SK-MEL-5 (cell line): Measurements from ENCODE around the gene SHANK1. TPM values are rescaled to one million over a fixed set of nuclear protein-coding genes. Genes with fewer than 3 reads are reported as not detected.

Source experiments
- DNase-seq: peaks from one replicate; pipeline ENCODE4 v3.0.0-alpha.2; 2016; ENCODE audit warnings: low read depth, low spot score
- in situ Hi-C: cut with HindIII; loops from 2 replicates; pipeline ENCODE4 v1.10.0; 2016; ENCODE audit warnings: low sequenced_read_pairs, high pct_unique_total_duplicates, low pct_unique_long_range_greater_than_20kb
- total RNA-seq: library from RNA; depleted of rRNA; stranded (reverse); fragments of >200 nt; shearing (Covaris generic); gene quantifications from 2 replicates; pipeline ENCODE4 v1.2.3, GENCODE V29; 2014

The SHANK1 gene
- total RNA-seq, 1 experiment from 2014 or later: 0.48 TPM

DNA sequence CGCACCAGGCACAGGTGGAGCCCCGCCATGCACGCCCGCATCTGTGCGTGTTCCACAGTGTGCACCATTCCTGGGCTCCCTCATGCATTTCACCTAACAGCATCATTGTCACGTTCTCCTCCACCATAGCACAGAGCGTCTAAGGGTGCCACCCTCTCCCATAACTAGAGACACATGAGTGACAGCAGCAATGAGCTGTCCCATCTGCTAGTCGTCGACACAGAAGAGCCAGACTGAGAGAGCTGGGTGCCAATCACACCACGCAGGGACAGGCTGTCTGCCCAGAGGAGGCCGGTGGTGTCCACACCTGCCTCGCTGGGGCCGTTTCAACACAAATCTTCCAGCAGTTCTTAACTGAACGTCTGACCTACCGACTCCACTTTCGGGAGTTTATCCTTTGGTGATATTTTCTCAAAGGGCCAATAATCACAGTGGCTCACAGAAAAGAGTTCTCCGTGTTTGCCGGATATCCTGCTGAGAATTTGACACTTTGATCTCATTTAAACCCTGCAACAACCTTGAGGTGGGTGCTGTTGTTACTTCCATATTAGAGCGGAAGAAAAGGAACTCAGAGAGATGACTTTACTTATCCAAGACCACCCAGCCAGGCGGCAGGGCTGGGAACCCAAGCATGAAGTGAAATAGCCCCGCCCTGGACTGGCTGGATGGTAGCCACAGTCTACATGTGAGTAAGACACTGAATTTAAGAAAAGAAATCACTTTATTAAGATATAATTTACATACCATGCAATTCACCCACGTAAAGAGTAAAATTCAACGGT is 19.7 kb upstream of the SHANK1 start:
- in situ Hi-C loops: no loop called here
- DNase-seq: no peak

DNA sequence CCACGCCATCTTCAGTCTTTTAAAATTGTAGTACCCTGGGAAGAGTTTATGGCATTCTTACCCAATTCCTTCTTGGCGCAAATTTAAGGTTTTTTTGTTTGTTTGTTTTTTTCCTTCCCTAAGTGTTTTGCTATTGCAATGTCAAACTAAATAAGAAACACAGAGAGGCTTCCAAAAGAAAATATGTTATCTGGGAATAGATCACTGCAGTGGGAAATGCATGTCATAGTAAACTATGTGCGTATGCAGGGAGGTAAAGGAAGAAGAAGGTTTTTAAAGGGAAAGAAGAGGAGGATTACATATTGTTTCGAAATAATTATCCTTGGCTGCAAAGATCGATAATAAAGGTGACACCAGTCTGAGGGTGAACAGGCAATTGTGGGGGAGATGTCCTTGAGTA is 16.7 kb upstream of the SHANK1 start:
- no peak for DNase-seq
- in situ Hi-C loops: no loop called here

DNA sequence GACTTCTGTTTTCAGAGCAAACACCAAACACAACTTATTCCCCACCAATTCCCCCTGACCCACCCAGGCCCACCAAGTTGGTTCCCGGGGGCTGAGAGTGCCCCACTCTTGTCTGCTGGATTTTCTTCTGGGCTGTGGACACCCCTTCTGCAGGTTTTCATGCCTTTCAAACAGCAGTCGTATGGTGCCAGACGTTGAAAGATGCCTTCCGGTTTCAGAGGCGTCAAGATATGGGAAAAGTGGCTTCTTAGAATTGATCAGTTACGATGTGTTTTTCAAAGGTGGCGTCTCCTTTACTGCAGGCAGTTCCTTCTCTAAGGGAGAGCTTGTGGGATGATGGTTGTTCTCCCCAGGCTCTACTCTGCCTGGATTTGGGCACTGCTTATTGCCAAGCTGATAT is 16.3 kb upstream of the SHANK1 start:
- in situ Hi-C loops: no loop called here
- no peak for DNase-seq

DNA sequence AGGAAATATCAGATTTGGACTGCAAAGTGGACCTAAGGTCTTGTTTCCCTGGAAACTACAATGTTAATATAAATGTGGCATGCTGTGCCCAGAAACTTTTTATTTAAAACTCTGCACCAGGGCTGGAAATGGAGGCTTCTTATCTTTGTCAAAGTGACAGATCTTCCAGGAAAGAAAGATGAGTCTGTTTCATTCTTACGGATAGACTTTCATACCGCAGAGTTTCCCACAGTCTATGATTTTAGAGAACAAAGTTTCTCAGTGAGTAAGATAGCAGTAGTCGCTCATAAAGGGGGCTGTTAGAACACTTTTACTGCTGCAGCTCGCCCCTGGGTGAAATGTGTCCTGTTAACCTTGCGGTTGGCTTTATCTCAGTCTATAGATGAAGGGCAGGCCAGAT is 10.3 kb upstream of the SHANK1 start:
- in situ Hi-C loops: no loop called here

DNA sequence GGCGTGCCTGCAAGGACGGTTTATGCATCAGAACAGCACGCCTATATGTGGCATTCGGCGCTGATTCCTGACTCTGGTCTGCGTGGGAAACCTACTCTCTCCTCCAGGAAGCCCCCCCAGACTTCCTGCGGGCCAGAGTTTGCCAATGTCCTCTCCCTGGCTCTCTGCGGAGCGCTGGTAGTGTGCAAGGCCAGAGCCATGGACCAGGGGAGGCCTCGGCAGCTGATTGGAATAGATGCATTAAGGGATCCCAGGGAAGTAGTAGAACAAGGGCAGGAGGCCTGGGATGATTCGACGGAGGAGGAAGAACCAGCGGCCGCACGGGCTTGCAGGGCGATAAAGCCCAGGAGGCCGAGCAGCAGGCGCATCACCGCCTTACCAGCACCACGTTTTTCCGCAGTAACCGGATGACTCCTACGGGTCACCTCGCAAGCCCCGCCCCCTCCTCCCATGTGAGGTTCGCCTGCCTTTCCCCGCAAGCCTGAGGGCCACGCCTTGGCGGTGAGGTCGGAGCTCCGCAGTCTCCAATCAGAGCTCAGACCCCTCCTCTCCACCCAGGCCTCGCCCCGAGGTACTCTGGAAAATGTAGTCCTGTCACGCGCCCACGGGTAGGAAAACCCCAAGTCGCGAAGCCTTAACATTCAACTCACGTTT is 8.6 kb upstream of the SHANK1 start:
- DNase-seq: no peak
- in situ Hi-C loops: no loop called here

More for the DNA sequence above, 10.3 kb upstream of the SHANK1 start:
- DNase-seq: no peak

DNA sequence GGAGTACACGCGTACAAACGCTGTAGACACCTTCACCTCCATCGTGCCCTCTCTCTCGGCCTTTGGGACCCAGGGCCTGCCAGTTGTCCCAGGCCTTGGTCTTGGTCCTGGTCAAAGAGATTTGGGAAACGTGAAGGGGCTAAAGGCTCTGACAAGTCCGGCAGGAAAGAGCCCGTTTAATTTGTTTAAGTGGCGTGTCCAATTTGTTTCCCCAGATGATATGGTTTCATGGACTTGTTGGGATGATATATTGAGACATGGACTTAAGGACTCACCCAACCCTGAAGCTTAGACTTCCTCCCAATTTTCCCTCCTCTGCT is 6.3 kb upstream of the SHANK1 start:
- DNase-seq: no peak
- in situ Hi-C loops: no loop called here

DNA sequence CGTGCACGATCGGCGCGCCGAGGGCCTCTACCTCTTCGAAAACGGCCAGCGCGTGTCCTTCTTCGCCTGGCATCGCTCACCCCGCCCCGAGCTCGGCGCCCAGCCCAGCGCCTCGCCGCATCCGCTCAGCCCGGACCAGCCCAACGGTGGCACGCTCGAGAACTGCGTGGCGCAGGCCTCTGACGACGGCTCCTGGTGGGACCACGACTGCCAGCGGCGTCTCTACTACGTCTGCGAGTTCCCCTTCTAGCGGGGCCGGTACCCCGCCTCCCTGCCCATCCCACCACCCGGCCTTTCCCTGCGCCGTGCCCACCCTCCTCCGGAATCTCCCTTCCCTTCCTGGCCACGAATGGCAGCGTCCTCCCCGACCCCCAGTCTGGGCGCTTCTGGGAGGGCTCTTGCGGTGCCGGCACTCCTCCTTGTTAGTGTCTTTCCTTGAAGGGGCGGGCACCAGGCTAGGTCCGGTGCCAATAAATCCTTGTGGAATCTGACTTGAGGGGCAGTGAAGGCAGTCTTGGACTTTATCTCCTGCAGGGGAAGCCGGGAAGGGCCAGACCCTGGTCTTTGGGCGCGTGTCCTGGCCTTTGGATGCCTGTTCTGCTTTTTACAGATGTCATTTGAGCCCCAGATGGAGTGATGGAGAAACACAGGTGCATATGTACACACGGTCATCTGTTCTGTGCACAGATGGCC is 5.8 kb upstream of the SHANK1 start:
- in situ Hi-C loops: no loop called here

DNA sequence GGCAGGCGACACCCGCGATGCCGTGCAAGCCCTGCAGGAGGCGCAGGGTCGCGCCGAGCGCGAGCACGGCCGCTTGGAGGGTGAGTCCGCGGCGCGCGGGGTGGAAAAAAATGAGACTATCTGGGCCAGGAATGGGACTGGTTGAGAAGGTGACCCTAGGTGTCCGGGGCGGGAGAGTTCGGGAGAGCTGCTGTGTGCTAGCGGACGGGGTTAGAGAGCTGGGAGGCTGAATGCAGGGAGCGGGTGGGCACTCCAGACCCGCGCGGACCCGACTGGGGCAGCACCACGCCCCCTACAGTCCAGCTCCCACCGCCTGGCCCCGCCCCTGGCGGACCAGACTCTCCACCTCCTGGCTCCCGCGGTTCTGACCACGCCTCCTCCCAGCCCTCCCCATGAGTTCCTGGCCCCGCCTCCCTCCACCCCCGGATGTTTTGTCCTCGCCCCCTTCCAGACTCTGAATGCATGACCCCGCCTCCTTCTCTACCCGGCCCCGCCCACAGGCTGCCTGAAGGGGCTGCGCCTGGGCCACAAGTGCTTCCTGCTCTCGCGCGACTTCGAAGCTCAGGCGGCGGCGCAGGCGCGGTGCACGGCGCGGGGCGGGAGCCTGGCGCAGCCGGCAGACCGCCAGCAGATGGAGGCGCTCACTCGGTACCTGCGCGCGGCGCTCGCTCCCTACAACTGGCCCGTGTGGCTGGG is 5.1 kb upstream of the SHANK1 start:
- peak; percentile 99 for DNase-seq
- in situ Hi-C loops: no loop called here

More for the DNA sequence above, 5.8 kb upstream of the SHANK1 start:
- no peak for DNase-seq

DNA sequence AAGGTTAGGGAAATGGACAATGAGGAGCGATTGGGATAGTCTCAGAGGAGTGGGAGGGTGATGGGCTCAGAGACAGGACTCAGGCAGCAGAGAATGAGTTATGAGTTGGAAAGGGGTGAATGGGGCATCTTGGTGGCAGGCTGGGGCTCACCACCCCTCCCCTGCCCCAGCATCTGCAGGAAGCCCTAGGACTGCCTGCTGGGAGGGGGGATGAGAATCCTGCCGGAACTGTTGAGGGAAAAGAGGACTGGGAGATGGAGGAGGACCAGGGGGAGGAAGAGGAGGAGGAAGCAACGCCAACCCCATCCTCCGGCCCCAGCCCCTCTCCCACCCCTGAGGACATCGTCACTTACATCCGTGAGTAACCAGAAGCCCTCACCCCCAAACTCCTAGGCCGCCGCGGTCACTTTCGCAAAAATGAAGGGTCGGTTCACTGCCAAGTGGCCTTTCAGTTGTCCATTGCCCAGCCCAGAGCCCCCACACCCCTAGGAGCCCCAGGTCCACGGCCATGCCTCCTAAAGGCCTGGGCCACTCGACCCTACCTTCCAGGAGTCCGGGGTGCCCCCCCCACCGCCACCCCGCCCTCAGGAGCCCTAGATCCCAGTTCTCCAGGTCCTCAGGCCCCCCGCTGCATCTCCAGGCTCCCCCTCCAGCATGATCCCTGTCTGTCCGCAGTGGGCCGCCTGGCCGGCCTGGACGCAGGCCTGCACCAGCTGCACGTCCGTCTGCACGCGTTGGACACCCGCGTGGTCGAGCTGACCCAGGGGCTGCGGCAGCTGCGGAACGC is 4.3 kb upstream of the SHANK1 start:
- no peak for DNase-seq
- in situ Hi-C loops: no loop called here

DNA sequence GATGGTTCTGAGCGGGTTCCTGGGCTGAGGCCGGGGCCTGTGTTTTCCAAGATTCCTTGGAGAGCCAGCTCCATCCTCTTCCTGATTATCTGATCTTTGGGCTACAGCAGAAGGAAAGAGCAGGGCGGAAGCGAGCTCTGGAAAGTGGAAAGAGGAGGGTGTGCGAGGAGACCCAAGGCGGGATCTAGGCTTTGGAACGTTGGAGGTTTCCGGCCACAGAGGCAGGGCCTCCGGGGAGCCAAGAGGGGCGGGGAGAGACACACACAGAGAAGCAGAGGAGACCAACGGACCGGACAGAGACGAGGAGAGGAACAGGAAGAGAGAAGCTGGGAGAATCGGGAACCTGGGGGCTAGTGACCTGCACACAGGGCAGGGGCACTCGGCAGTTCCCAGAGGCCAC is 3.5 kb upstream of the SHANK1 start, which contains the start of gene CLEC11A:
TSS of gene CLEC11A (plus strand) at position 296 of the 400 bp plus-strand sequence. CDS start 162 bp downstream, outside the sequence.
- in situ Hi-C loops: no loop called here
- no peak for DNase-seq

DNA sequence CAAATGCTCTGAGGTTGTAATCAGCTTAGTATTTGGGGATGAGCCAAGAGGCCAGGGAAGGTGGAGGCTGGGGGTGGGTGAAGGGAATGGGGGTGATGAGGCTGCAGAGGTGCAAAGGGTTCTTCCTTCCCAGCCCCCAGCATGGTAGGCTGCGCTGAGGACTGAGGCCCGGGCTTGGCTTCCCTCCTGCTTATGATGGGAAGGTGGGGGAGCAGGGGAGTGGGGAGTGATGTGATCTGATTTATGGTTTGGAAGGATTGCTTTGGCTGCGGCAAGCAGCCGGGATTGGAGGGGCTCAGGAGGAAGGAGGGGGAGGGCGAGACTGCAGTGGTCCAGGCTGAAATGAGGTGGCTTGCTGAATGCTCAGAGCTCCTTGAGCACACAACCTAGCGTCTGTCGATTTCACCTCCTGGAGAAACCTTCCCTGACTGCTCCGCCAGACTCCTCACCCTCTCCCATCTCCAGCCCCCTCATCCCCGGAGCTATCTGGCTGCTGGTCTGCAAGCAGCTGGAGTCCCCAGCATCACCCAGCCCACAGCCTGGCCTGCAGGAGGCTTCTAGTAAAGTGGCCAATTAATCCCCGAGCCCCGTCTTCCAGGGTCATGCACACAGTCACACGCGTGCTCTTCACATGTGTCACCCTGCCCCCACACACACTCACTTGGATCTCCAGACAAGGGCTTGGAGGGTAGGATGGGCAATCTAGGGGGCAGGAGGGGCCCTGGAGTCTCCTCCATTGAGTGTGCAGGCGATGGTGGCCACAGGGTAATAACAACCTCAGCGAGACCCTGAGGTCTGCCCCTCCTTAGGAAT is 2.8 kb upstream of the SHANK1 start:
- in situ Hi-C loops: no loop called here

DNA sequence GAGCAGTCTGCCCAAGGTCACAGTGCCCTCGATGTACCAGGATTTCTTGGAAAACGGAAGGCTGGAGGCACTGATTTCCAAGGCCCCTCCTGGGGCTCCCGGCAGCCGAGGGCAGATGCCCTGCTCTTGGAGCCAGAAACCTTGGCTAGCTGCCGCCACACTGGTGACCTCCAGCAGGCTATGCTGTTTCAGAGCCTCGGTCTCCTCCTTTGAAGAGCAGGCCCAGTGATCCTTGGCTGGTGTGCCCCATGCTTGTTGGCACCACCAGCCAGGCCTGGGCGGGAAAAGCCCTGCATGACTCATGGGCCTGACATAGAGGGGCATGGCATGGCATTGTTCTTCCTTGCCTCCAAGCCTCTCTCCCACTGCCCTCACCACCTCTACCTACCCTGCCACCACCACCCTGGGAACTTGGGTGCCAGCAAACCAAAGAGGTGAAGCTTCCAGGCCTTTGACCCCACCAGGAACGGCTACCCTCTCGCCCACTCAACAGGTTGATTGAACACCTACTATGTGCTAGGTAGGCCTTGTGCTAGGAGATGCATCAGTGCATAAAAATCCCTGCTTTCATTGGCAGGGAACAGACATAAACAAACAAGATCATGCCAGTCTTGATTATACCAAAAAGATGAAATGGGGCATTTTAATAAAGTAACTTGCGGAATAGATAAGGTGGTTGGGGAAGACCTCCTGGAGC is 2.0 kb upstream of the SHANK1 start:
- in situ Hi-C loops: no loop called here
- no peak for DNase-seq

More for the DNA sequence above, 2.8 kb upstream of the SHANK1 start:
- DNase-seq: no peak

DNA sequence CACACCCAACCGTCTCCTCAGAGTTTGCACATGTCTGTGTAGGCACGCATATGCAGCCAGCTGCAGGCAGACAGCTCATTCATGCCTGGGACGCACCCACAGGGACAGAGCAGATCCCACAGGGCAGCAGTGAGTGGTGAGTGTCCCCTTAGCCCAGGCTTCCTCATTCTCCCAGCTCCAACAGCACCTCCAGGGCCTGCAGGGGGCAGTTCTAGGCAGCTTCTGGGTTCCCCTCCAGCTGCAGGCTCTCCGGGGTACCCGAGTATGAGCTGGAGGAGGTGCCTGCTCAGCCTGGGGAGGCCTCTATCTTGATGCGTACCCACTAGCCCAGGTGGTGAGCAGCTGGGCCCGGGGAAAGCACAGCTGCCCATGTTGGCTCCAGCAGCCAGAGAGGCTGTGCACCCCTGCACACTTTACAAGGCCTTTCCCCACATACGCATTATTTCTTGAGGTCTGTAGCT is 1.3 kb upstream of the SHANK1 start:
- in situ Hi-C loops: no loop called here
- no peak for DNase-seq

DNA sequence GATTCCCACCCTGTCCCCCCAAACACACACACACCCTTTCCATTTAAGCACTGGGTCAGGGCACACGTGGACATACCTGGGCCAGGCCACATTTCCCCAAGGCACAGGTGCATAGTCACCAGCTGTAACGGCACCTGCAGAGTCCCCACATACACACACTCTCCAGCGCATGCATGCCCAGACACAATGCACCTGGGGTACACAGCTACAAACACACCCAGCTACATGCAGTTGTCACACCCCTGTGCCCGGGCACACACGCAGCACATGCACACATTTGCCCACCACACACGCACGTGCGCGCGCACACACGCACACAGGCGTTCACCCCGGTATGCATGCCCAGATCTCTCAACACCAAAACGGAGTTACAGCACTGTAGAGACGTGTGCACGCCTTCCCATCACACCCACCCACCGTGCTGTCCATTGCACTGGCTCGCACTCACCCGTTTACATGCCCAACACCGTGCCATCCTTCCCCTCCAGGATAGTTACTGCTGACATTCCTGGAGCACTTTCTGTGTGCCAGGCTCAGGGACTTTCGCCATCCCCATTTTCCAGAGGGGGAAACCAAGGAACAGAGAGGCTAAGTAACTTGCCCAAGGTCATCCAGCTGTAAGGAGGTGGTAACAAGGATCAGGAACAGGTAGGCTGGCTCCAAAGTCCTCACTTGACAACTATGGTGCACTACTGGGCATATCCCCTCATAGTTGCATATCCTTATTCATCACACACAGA is 749 bp upstream of the SHANK1 start:
- DNase-seq: no peak
- in situ Hi-C loops: no loop called here

DNA sequence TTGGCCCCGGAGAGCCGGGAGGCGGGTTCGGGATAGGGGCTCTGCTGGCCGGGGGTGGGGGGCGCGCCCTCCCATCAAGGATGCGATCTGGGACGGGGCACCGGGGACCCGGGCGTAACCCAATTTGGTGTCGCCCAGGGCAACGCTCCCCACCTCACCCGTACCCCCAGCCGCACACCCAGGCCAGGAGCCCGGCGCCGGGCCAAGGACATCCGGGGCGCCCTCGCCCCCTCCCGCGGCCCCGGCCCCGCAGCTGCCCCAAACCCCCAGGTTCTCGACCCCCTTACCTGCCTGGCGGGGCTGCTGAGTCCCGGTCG is 525 bp downstream of the SHANK1 start:
- in situ Hi-C loops: no loop called here
- no peak for DNase-seq
